ENCODE measurements around the gene MYO5C.

Gene MYO5C

DNA sequence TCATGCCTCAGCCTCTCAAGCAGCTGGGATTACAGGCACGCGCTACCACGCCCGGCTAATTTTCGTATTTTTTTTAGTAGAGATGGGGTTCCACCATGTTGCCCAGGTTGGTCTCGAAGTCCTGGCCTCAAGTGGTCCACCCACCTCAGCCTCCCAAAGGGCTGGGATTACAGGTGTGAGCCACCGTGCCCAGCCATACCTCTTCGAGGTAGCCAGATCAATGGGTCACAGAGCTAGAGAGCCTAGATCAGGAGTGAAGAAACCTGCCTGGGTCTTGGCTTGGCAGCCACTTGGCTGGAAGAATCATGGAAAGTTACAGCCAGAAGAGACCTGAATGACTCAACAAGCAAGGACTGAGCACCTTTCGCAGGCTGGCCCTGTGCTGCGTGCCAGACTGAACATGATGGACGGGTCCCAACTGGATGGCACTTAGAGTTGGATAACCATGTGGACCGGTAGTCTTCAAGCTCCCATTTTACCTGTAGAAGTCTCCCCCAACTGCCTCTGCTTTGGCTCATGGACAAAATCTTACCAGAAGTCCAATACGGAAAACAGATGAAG is 134.1 kb downstream of the MYO5C start:
- no peak for DNase-seq (ENCODE audit: low read depth, low spot score)
- no peak overlapping the region for H3K4me3 ChIP-seq (ENCODE audit: low read length)

GRCh38 chr15:52159645-52160044 is 136.0 kb downstream of the MYO5C start:
- no peak overlapping the region for H3K4me3 ChIP-seq (ENCODE audit: low read length)
- DNase-seq (ENCODE audit: low read depth, low spot score), result no peak

- DNase-seq (ENCODE audit: low read depth, low spot score), result no peak
- H3K4me3 ChIP-seq (ENCODE audit: low read length), result no peak overlapping the region
These were observed 137.4 kb downstream of the MYO5C start for GRCh38 chr15:52158084-52158765.

- DNase-seq (ENCODE audit: low read depth, low spot score), result no peak
- H3K4me3 ChIP-seq (ENCODE audit: low read length), result no peak overlapping the region
These were observed 139.7 kb downstream of the MYO5C start for GRCh38 chr15:52155878-52156277.

- DNase-seq (ENCODE audit: low read depth, low spot score), result no peak
- no peak overlapping the region for H3K4me3 ChIP-seq (ENCODE audit: low read length)
These were observed 140.4 kb downstream of the MYO5C start for GRCh38 chr15:52154896-52155865.

GRCh38 chr15:52153900-52154895 is 141.4 kb downstream of the MYO5C start:
- no peak overlapping the region for H3K4me3 ChIP-seq (ENCODE audit: low read length)
- no peak for DNase-seq (ENCODE audit: low read depth, low spot score)

DNA sequence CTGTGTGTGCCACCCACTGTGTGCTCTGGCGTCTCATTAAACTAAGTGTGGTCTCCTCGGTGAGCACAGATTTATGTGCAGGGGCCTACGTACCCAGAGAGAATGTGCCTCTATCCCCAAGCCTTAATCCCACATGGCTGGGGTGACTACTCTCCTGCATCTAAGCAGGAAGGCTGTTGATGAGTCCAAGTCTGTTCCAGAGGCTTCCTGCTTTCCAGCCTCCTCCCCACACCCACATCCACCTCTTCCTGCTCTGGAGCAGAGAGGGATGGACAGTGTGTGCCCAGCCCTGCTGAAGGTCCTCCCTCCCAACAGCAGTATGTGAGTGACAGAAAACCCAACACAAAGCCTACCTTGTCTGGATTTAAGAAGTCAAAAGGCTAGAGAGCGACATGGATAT is 144.3 kb downstream of the MYO5C start:
- no peak for DNase-seq (ENCODE audit: low read depth, low spot score)
- no peak overlapping the region for H3K4me3 ChIP-seq (ENCODE audit: low read length)

DNA sequence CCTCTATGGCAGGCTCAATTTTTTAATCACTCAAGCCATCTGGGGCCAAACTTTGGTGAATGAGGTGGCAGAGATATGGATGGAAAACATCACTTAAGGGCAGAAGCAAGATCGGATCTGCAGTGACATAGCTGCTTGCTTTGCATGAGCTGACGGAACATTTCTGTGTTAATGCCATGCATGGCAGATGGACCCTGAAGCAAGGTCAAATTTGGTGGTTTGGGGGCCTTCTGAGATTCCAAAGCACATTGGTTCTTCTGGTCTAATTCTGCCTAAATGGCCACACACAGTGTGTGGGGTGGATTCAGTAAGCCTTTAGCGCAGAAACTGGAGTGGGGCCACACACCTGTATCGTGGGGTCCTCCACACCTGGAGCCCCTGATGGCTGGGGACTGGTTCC is 144.7 kb downstream of the MYO5C start:
- no peak overlapping the region for H3K4me3 ChIP-seq (ENCODE audit: low read length)
- DNase-seq (ENCODE audit: low read depth, low spot score), result no peak

GRCh38 chr15:52150043-52150825 is 145.4 kb downstream of the MYO5C start:
- no peak for DNase-seq (ENCODE audit: low read depth, low spot score)

GRCh38 chr15:52148403-52148802 is 147.2 kb downstream of the MYO5C start:
- no peak overlapping the region for H3K4me3 ChIP-seq (ENCODE audit: low read length)
- DNase-seq (ENCODE audit: low read depth, low spot score), result no peak

More at GRCh38 chr15:52150043-52150825, 145.4 kb downstream of the MYO5C start:
- H3K4me3 ChIP-seq (ENCODE audit: low read length), result no peak overlapping the region

GRCh38 chr15:52146776-52147175 is 148.8 kb downstream of the MYO5C start:
- no peak overlapping the region for H3K4me3 ChIP-seq (ENCODE audit: low read length)
- no peak for DNase-seq (ENCODE audit: low read depth, low spot score)

DNA sequence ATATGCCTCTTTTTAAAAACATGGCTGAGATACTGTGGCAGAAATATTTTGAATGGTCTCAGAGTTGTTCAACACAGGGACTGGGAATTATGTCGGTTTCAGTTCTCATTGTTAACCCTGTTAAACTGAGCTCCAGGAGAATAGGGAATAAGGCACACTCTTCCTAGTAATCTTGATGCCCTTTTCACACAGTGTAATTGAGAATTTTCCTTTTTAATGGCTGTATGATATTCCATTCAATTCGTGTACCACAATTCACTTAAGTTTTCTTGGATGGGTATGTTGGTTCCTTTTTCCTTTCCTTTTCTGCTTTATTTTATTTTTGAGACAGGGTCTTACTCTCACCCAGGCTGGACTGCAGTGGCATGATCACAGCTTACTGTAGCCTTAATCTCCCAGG is 149.3 kb downstream of the MYO5C start:
- H3K4me3 ChIP-seq (ENCODE audit: low read length), result no peak overlapping the region
- DNase-seq (ENCODE audit: low read depth, low spot score), result no peak

DNA sequence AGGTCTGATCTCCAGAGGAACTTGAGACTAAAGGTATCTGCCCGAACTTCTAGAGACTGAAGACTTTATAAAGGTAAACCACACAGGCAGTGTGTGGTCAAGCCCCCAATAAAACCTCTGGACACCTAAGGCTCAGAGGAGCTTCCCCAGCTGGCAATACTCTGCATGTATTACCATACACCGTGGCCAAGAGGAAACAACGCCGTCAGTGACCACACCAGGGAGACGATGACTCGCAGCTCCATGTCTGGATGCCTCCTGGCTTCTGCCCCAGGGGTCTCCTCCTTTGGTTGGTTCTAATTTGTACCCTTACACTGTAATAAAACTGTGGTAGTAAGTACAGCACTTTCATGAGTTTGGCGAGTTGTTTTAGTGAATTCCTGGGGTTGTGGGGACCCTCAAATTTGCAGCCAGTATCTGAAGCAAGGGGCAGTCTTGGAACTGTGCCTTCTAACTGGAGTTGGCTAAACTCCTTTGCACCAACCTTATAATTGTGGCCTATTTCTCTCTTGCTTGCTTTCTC is 150.9 kb downstream of the MYO5C start:
- no peak overlapping the region for H3K4me3 ChIP-seq (ENCODE audit: low read length)
- DNase-seq (ENCODE audit: low read depth, low spot score), result no peak

DNA sequence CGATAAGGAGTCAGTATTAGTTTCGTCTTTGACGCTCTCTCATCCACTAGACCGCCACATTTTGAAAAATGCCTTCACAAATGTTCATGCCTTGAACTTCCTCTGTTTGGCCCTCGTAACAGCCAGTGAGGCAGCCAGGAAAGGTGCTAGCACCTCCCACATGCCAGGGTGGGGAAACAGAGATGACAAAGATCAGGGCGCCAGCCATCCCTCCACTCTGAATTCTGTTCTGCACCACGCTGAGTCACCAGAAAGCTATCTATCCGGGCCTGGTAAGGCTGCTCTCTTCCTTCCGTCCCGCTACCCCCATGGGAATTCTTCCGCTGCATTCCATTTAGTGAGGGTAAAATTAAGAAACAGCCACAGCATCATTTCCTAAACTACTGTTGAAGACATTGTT is 151.7 kb downstream of the MYO5C start:
- no peak overlapping the region for H3K4me3 ChIP-seq (ENCODE audit: low read length)
- no peak for DNase-seq (ENCODE audit: low read depth, low spot score)

All from Jurkat, Clone E6-1 (cell line).